ENCODE measurements around the gene SURF6.
"Not testable (repeated sequence)": the region's sequence is repeated elsewhere in the genome, so short reads cannot be mapped to it uniquely, and the experiment has no call there.

The SURF6 gene

DNA sequence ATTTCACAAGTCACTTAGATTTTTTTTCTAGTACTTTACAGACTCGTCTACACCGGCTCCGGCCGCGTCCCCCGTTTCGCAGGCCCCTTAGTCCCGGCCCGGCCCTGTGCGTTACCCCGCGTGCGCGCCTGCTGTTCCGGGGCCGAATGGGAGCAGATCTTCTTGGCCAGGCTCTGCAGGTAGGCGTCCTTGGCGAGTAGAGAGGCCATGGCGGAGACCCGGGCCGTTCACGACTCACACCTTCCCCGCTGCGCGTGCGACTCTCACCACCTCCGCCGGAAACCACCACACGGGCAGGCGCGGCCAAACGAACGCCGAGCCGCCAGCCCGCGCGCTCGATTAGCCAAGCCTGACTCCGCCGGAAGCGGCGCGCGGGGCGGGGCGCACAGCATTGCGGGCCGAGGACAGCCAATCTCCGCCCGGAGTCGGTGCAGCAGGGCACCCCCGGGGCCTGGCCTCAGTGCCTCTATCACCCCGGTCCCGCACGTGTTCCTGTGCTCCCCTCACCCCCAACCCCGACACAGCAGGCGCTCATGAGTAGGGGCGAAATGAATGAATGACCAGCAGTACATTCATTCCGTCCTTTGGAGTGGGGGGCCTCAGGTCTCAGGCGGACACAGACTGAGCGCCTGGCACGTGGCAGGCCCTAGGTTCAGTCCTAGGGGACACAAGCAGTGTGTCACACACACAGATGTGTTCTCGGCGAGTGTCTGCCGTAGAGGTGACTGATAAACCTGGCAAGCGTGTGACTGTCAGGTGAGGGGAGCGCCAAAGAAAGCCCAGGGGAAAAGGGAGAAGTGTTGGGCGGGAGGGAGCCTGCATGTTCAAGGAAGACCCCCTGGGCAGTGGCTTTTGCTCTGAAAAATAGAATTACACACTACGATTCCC is at the start of gene SURF6:
Gene SURF6, minus strand, starts transcription at position 265 of the 888 bp plus-strand sequence. Its CDS starts 56 bp downstream, at position 209.
- Mint-ChIP-seq H3K36me3 (ENCODE audit: low read depth) (peaks cover 96% of the 10 kb centered on the region), H3K4me1 (ENCODE audit: low read depth) (peaks cover 55% of the 10 kb centered on the region), H3K27ac (peak within 1 kb of the TSS; percentile 97), H3K9me3 (no peaks in the 10 kb centered on the region), H3K27me3 (no peaks in the 10 kb centered on the region), H3K4me3 (peak within 1 kb of the TSS; percentile 98)
- DNase-seq = peak; percentile 97

DNA sequence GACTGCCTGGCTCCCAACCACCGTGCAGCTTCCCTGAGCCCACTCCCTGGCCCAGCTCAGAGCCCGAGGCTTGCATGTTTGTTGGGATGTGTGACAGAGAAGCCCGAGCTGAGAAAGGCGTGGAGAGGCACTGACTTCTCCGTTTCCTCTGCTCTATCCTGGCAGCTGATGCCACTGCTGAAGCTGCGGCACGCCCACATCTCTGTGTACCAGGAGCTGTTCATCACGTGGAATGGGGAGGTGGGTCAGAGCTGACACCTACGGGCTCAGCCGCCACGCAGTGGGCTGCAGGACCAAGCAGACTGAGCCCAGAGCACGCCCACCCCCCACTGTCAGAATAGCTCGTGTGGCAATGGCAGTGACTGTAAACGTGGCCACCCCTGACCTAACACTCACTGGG is 49.5 kb upstream of the SURF6 start:
- Mint-ChIP-seq H3K4me1 (ENCODE audit: low read depth) (no peaks in the 10 kb centered on the region), H3K27me3 (peaks cover 14% of the 10 kb centered on the region), H3K36me3 (ENCODE audit: low read depth) (no peaks in the 10 kb centered on the region), H3K27ac (no peak overlapping the region), H3K4me3 (no peak overlapping the region), H3K9me3 (no peaks in the 10 kb centered on the region)
- DNase-seq = no peak

DNA sequence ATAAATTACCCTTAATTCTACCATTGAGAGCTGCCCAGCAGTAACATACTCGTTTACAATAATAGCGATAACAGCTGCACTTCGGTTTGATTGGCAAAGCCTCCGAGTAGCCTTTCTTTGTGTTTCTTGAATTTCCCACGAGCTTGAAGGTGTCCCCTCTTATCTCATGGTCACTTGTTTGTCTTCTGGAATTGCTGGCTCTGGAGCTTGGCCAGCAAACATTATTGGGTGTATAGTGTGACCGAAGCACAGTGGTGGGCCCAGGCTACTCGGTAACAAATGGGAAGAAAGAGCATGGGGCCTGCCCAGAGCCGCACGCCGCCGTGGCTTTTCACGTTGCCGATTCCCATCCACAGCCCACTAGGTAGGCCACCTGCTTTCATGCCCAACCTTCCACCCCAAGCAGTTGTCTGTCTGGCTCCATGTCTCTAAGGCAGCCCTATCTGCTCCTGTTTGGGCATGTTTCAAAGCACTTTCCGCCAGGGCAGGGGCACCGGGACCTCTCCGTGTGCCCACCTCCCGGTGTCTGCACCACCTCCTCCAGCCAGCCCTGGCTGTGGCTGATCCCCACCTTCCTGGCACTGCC is 48.8 kb upstream of the SURF6 start:
- Mint-ChIP-seq H3K4me1 (ENCODE audit: low read depth) (no peaks in the 10 kb centered on the region), H3K4me3 (no peak overlapping the region), H3K9me3 (no peaks in the 10 kb centered on the region), H3K27ac (no peak overlapping the region), H3K36me3 (ENCODE audit: low read depth) (no peaks in the 10 kb centered on the region), H3K27me3 (peaks cover 10% of the 10 kb centered on the region)
- no peak for DNase-seq

DNA sequence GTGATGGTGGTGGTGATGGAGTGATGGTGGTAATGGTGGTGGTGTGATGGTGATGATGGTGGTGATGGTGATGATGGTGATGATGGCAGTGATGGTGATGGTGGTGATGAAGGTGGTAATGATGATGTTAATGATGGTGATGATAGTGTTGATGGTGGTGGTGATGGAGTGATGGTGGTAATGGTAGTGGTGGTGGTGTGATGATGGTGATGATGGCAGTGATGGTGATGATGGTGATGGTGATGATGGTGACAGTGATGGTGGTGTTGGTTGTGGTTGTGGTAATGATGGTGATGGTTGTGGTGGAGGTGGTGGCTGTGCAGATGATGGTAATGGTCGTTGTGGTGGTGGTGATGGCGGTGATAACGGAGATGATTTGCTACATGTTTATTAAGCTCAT is 47.5 kb upstream of the SURF6 start:
- Mint-ChIP-seq H3K27ac (no peak overlapping the region), H3K36me3 (ENCODE audit: low read depth) (no peaks in the 10 kb centered on the region), H3K9me3 (no peaks in the 10 kb centered on the region), H3K4me3 (no peak overlapping the region), H3K27me3 (peaks cover 1% of the 10 kb centered on the region), H3K4me1 (ENCODE audit: low read depth) (no peaks in the 10 kb centered on the region)
- no peak for DNase-seq

DNA sequence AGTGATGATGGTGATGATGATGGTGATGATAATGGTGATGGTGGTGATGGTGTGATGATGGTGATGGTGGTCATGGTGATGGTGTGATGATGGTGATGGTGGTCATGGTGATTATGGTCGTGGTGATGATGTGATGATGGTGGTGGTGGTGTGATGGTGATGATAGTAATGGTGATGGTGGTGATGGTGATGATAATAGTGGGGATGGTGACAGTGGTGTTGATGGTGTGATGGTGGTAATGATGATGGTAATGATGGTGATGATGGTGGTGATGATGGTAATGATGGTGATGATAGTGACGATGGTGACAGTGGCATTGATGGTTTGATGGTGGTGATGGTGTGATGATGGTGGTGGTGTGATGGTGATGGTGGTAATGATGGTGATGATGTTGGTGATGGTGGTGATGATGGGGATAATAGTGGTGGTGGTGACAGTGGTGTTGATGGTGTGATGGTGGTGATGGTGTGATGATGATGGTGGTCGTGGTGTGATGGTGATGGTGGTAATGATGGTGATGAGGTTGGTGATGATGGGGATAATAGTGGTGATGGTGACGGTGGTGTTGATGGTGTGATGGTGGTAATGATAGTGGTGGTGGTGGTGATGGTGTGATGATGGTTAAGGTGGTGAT is 46.6 kb upstream of the SURF6 start:
- Mint-ChIP-seq H3K4me1 (ENCODE audit: low read depth) (no peaks in the 10 kb centered on the region), H3K27me3 (no peaks in the 10 kb centered on the region), H3K4me3 (no peak overlapping the region), H3K9me3 (no peaks in the 10 kb centered on the region), H3K27ac (no peak overlapping the region), H3K36me3 (ENCODE audit: low read depth) (no peaks in the 10 kb centered on the region)
- DNase-seq = no peak

DNA sequence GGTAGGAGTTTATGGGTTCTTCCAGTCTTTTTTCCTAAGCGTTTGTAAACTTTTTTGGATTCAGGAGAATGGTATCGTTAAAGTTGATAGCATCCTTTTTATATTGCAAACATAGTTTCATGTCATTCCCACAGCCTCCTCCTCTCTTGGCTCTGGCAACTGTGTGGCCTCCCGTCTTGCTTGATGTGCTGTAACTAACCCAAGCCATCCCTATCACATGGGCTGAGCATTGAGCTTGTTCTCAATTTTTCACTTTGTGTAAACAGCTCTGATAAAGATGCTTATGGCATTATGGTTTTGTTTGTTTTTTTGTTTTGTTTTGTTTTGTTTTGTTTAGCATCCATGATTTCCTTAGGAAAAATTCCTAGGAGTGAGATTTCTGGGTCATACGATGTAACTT is 44.7 kb upstream of the SURF6 start:
- no peak for DNase-seq
- Mint-ChIP-seq H3K4me3 (no peak overlapping the region), H3K27ac (no peak overlapping the region), H3K4me1 (ENCODE audit: low read depth) (peaks cover 2% of the 10 kb centered on the region), H3K27me3 (no peaks in the 10 kb centered on the region), H3K36me3 (ENCODE audit: low read depth) (no peaks in the 10 kb centered on the region), H3K9me3 (no peaks in the 10 kb centered on the region)

DNA sequence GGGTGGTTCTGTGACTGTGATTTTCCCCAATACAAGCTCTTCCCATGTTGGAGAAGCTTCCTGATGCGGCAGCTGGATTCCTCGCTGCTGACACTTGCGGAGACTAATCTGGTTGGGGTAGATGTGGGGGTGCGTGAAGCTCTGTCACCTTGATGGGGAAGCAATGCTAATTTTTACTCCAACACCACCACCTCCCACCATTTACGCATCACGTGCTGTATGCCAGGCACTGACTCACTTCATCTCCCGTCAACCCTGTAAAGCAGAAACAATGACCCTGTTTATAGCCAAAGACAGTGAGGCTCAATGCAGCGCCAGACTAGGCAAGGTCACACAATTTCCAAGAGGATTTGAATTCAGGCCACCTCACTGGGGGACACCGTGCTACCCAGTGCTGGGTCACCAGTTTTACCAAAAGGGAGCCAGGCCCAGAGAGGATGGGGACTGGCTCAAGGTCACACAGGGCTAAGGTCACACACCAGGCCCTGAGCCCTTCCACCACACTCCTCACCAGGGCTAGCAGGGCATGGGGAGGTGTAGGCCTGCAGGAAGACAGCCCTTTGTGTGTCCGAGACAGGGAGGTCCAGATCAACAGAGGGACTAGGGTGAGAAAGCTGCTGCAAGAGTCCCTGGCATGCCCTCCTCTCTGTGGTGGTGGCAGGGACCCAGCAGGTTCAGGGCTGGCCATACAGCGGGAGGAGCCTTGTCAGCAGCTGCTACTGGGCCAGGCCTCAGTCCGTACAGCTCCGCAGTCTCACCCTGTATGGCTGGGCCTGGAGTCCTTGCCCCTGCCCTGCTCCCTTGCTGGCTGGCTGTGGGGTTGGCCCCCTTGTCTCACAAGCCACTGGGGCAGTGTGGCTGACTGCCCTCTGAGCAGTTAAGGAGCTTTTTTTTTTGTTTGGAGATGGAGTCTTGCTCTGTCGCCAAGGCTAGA is 43.4 kb upstream of the SURF6 start:
- Mint-ChIP-seq H3K4me3 (no peak overlapping the region), H3K27ac (no peak overlapping the region), H3K36me3 (ENCODE audit: low read depth) (peaks cover 8% of the 10 kb centered on the region)

DNA sequence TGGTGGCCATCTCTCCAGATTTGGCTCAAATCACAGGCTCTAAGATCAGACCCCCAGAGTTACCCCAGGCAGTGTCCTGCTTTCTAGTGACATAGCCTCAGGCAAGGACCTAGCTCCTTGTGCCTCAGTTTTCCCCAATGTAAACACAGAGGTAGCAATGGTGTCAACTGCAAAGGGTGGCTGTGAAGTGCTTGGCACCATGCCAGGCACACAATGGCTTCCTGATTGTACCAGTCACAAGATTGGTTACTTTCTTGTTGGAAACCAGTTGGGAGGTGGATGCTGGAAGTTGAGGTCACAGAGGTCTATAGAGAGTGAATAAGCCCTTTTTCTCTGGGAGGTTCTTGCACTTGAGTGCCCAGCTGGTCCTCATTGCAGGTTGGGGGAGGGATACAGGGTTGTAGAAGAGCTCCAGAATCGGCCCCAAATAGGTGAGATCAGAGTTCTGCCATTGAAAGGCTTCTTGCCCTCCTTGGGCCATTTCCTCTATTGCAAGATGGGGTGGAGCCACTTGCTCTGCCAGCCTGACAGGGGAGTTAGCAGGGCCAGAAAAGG is 42.5 kb upstream of the SURF6 start:
- DNase-seq = no peak
- Mint-ChIP-seq H3K4me3 (no peak overlapping the region), H3K4me1 (ENCODE audit: low read depth) (peaks cover 10% of the 10 kb centered on the region), H3K36me3 (ENCODE audit: low read depth) (peaks cover 16% of the 10 kb centered on the region), H3K27me3 (no peaks in the 10 kb centered on the region), H3K9me3 (no peaks in the 10 kb centered on the region), H3K27ac (no peak overlapping the region)

More for the DNA sequence above, 43.4 kb upstream of the SURF6 start:
- Mint-ChIP-seq H3K9me3 (no peaks in the 10 kb centered on the region), H3K27me3 (no peaks in the 10 kb centered on the region), H3K4me1 (ENCODE audit: low read depth) (peaks cover 5% of the 10 kb centered on the region)
- DNase-seq = no peak

DNA sequence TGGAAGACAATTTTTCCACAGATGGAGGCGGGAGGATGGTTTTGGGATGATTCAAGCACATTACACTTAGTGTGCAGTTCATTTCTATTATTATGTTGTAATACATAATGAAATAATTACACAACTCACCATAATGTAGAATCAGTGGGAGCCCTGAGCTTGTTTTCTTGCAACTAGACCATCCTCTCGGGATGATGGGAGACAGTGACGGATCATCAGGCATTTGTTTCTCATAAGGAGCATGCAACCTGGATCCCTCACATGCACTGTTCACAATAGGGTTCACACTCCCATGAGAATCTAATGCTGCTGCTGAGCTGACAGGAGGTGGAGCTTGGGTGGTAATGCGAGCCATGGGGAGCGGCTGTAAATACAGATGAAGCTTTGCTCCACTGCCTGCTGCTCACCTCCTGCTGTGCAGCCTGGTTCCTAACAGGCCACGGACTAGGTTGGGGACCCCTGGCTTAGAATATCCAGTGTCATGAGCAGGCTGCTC is 41.8 kb upstream of the SURF6 start:
- no peak for DNase-seq
- H3K9me3 Mint-ChIP-seq = no peaks in the 10 kb centered on the region
- H3K27ac Mint-ChIP-seq = no peak overlapping the region
- H3K4me1 Mint-ChIP-seq (ENCODE audit: low read depth) = peaks cover 17% of the 10 kb centered on the region
- peaks cover 23% of the 10 kb centered on the region for H3K36me3 Mint-ChIP-seq (ENCODE audit: low read depth)
- no peak overlapping the region for H3K4me3 Mint-ChIP-seq
- no peaks in the 10 kb centered on the region for H3K27me3 Mint-ChIP-seq

DNA sequence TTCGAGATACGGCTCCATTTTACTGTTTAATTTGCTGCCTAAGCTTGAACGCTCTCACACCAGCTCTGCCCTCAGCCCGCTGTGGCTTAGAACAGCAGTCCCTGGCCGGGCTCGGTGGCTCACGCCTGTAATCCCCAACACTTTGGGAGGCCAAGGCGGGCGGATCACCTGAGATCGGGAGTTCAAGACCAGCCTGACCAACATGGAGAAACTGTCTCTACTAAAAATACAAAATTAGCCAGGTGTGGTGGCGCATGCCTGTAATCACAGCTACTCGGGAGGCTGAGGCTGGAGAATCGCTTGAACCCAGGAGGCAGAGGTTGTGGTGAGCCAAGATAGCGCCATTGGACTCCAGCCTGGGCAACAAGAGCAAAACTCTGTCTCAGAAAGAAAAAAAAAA is 41.3 kb upstream of the SURF6 start:
- peaks cover 28% of the 10 kb centered on the region for H3K36me3 Mint-ChIP-seq (ENCODE audit: low read depth)
- not testable (repeated sequence) for DNase-seq, H3K27ac Mint-ChIP-seq, H3K9me3 Mint-ChIP-seq, H3K27me3 Mint-ChIP-seq
- peak overlapping the region; percentile 64 for H3K4me3 Mint-ChIP-seq
- peaks cover 22% of the 10 kb centered on the region for H3K4me1 Mint-ChIP-seq (ENCODE audit: low read depth)

DNA sequence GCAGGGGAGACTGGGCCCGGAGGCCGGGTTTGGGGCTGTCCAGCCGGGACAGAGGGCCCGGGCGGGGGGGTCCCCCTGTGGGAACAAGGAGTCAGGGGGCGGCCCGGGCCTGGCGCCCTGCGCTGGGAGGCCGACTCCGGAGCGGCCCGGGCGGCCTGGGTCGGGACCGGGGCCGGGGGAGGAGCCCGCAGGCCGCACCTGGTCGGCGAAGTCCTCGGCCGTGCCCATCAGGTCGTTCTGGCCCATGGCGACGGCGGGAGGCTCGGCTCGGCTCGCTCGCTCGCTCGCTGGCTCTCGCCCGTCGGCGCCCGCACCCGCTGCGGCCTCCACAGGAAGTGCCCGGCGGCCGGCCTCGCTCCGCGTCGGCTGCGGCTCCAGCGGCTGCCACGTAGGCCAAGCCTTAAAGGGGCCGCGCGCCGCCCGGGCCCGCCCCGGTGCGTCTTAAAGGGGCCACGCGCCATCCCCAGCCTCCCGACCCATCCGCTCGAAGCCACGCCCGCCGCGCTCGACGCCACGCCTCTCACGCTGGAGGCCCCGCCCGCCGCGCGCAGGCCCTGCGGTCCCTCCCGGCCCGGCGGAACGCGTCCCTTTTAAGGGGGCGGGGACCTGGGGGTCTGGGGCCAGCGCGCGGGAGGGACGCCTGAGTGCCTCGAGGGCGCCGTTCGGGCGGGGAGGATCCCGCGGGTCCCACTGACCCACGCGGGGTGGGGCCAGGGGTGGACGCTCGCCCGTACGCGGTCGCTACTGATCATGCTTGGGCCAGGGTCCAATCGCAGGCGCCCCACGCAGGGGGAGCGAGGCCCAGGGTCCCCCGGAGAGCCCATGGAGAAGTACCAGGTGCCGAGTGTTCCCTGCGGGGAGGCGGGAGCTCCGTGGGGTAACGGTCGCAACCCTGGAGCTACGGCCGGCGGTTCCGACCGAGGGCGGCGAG is 40.0 kb upstream of the SURF6 start, which contains the start of the genes STKLD1 and SURF4:
Gene STKLD1, plus strand, starts transcription at position 643 of the 931 bp plus-strand sequence. Its CDS starts 108 bp downstream, at position 751.
Gene SURF4, minus strand, starts transcription at position 337 of the 931 bp plus-strand sequence. Its CDS starts 91 bp downstream, at position 246.
- H3K4me1 Mint-ChIP-seq (ENCODE audit: low read depth) = peaks cover 35% of the 10 kb centered on the region
- no peaks in the 10 kb centered on the region for H3K27me3 Mint-ChIP-seq
- peak within 1 kb of the TSS; percentile 99 for H3K4me3 Mint-ChIP-seq
- no peaks in the 10 kb centered on the region for H3K9me3 Mint-ChIP-seq
- peak; percentile 99 for DNase-seq
- peaks cover 41% of the 10 kb centered on the region for H3K36me3 Mint-ChIP-seq (ENCODE audit: low read depth)
- H3K27ac Mint-ChIP-seq = peak within 1 kb of the TSS; percentile 99

DNA sequence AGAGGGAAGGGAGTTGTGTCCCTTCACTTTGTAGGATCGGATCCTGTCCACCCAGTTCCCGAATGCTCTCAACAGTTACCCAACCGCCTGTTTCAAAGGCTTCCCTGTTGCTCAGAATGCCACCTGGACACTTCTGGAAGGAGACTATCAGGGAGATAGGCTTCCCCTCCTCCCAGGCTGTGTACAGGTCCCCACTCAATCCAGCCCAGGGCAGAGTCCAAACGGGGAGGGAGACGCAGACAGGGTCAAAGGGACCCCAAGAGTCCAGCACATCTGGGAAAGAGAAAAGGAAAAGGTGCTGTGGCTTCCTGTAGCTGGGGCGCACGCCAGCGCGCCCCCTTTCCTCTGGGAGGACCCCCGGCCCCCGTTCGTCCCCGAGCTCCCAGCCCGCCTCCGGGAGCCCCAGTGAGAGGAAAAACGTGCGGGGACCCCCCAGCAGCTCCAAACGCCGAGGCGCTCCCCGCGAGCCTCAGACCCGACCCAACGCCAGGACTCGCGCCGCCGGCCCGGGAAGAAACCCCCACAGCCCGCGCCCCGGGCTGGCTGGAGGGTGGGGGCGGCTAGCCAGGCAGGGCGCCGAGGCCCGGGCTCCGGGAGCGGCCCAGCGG is 39.2 kb upstream of the SURF6 start:
- no peak for DNase-seq
- no peaks in the 10 kb centered on the region for H3K9me3 Mint-ChIP-seq

More for the DNA sequence above, 39.2 kb upstream of the SURF6 start:
- Mint-ChIP-seq H3K36me3 (ENCODE audit: low read depth) (peaks cover 49% of the 10 kb centered on the region), H3K27me3 (no peaks in the 10 kb centered on the region), H3K4me3 (peak overlapping the region; percentile 99), H3K4me1 (ENCODE audit: low read depth) (peaks cover 42% of the 10 kb centered on the region), H3K27ac (peak overlapping the region; percentile 99)

Data from activated T-cell treated with anti-CD3 and anti-CD28 coated beads, Interleukin-2, amount 50 U/mL, for 24 hours (primary cell).